NCI-H2171 (cell line): ENCODE data around the gene ZBTB12.
A peak's percentile ranks its signal among the peaks of the same experiment; 100 is the strongest.
"Not testable (repeated sequence)": the region's sequence is repeated elsewhere in the genome, so short reads cannot be mapped to it uniquely, and the experiment has no call there.

Experiments
- DNase-seq: peaks from one replicate; lab custom pipeline; 2025; lab: John Stamatoyannopoulos, UW

ZBTB12 gene

GRCh38 chr6:31874836-31875572 lies 26.9 kb downstream of the ZBTB12 start:
- DNase-seq = no peak

DNA sequence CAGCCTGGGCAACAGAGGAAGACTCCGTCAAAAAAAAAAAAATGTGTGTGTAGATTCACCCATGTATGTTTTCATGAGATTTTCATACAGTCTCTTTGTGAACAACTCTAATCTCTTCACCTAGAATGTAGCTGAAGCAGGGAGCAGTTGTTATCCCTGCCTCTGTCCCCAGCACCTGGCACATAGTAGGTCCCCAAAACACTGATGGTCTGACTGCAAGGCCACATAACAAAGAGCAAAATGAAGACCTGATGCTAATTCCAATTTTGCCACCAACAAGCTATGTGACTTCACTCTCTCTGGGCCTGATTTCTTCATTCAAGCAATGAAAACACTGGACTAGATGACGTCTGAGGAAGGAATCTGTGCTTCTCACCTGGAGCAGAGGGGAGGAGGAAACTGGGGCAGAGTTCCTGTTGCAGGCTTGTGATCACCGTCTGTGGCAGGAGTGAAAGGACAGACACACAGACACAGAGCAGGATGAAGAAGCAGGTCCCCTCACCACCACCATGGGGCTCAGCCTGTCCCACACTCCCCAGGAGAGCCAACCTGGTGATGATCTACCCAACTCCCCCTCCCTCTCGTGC lies 27.7 kb downstream of the ZBTB12 start:
- no peak for DNase-seq

GRCh38 chr6:31871046-31871659 lies 30.7 kb downstream of the ZBTB12 start:
- no peak for DNase-seq

GRCh38 chr6:31870385-31870921 lies 31.4 kb downstream of the ZBTB12 start:
- DNase-seq = no peak

DNA sequence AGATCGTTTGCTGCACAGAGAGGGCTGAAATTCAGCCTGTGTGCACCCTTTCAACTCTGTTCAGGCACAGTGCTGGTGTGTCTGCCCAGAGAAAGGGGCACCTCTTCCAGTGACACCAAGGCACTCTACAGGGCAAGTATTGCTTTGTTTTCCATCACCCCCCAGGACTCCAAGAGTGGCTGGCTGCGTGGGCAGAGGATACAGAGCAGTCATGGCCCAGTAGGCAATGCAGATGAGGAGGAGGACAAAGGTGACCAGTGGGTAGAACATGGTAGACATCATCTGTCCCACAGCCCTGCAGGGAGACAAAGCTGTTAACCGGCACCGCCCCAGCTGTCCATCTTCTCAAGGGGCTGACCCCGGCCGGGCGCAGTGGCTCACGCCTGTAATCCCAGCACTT lies 32.5 kb downstream of the ZBTB12 start:
- no peak for DNase-seq

DNA sequence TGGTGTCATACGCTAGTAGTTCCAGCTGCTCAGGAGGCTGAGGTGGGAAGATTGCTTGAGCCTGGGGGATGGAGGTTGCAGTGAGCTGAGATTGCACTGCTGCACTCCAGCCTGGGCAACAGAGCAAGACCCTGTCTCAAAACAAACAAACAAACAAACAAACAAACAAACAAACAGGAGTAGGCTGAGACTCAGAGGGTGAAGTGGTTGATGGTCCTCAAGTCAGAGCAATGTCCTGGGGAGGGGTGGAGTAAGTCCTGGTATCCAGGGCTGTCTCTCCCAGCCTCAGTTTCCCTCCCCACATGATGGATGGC lies 33.3 kb downstream of the ZBTB12 start:
- DNase-seq = not testable (repeated sequence)

DNA sequence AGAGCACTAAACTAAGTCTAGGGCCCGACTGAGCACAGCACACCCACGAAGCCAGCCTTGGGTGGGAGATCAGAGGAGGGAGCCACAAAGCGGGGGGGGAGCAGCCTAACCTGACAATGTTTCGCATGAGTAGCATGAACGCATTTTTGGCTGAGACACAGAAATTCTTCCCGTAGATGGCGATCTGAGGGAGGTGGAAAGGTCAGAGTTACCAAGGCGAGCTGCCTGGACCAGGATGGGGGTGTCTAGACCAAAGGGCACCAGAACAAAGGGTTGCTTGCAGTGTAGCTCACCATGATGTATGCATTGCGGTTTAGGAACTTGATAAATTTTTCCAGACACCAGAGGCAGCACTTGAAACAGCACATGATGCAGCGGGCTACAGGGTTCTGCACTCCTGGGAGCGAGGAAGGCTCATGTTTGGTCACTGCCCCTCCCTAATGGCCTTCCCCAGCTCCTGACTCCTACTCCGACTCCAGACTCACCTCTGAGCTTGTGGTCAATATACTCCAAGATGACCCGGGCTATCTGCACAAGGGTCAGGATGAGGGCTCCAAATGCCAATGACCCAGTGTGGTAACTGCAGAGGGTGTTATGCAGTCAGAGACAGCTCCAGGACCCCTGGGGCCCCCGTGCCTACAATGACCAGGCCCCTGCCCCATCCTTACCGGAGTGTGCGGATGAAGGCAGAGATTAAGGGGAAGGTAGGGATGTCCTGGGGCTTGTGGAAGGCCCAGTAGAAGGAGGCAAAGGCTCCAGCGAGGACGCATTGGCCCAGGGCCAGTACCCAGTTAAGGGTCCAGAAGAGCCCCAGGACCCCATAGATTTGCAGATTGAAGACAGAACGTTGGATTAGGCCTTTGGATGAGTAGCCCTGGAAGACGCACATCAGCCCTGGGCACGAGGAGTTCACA lies 36.4 kb downstream of the ZBTB12 start:
- DNase-seq = no peak

DNA sequence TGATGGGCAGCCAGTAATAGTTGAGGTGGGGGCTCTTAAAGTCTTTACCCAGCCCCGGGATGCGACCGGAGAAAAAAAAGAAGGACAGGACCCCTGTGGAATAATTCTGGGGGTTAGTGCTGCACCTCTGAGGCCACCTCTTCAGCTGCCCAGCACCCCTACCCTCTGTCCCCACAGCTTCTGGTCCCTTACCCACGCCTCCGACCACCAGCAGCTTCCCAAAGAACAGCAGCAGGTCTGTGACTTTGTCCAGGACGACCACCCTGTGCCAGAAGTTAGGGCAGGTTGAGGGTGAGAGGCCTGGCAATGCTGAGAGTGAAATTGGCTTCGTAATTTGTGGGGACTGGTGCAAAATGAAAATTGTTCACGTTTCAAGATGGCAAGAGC lies 37.1 kb downstream of the ZBTB12 start:
- no peak for DNase-seq

DNA sequence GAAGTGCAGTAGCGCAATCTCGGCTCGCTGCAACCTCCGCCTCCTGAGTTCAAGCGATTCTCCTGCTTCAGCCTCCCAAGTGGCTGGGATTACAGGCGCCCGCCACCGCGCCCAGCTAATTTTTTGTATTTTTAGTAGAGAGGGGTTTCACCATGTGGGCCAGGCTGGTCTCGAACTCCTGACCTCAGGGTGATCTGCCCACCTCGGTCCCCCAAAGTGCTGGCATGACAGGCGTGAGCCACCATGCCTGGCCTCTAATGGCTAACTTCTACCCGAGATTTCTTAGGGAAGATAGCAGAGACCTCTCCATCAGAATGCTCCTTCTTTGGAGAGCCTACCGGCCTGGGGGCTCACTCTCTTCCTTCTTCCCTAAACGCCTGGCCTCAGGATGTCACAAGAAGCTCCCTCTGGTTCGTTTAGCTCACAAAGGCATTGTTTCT lies 37.7 kb downstream of the ZBTB12 start:
- DNase-seq = not testable (repeated sequence)

- peak; percentile 100 for DNase-seq
Measured at GRCh38 chr6:31862344-31863235, 39.3 kb downstream of the ZBTB12 start, which contains the start of gene NEU1. Gene NEU1, minus strand, starts transcription at chr6:31862821. Its CDS starts 45 bp downstream, at chr6:31862776.

GRCh38 chr6:31861919-31862343 lies 40.0 kb downstream of the ZBTB12 start:
- no peak for DNase-seq

DNA sequence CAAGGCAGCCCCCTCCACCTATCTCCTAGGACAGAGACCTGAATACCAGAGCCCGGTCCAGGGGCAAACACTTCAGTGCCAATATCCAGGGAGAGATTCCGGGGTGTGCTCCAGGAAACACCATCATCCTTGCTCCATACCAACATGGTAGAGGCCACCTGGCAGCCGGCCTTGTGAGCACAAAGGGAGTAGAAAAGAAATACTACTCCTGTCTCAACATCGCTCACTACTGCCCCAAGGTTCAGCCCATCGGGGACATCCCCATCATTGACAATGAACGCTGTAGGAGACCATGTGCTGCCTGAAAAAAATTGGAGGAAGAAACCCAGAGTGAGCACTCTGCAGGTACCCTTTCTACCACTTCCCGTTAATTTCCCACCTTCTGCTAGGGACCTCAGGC lies 40.7 kb downstream of the ZBTB12 start:
- DNase-seq = no peak

GRCh38 chr6:31860349-31860748 lies 41.5 kb downstream of the ZBTB12 start:
- DNase-seq = no peak

DNA sequence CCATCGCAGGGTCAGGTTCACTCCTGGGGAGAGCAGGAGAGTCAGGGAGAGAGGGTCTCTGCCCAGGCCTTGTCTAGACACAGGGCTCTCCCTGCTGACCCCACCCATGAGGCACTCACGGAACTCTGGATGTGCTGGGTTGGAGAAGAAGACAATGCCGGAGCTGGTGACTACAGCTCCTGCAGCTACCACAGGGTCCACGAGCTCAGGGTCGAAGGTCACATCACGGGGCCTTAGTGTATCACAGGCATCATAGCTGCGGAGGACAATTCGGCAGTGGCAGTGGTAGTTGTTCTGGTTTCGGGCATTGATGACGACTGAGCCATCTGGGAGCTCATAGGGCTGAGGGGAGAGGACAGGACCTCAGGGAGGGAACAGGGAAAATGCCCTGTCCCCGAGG lies 42.0 kb downstream of the ZBTB12 start:
- DNase-seq = no peak

DNA sequence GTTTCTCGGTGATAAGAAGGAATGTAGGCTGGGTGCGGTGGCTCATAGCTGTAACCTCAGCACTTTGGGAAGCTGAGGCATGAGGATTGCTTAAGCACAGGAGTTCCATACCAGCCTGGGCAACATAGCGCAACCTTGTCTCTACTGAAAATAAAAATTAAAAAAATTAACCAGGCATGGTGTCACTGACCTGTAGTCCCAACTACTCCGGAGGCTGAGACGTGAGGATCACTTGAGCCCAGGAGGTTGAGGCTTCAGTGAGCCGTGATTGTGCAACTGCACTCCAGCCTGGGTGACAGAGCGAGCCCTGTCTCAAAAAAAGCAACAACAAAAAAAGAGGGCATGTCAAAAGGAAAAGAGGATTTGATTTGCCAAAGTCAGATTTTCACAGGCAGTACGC lies 43.2 kb downstream of the ZBTB12 start:
- DNase-seq = no peak

GRCh38 chr6:31857774-31858173 lies 44.1 kb downstream of the ZBTB12 start:
- DNase-seq = not testable (repeated sequence)

DNA sequence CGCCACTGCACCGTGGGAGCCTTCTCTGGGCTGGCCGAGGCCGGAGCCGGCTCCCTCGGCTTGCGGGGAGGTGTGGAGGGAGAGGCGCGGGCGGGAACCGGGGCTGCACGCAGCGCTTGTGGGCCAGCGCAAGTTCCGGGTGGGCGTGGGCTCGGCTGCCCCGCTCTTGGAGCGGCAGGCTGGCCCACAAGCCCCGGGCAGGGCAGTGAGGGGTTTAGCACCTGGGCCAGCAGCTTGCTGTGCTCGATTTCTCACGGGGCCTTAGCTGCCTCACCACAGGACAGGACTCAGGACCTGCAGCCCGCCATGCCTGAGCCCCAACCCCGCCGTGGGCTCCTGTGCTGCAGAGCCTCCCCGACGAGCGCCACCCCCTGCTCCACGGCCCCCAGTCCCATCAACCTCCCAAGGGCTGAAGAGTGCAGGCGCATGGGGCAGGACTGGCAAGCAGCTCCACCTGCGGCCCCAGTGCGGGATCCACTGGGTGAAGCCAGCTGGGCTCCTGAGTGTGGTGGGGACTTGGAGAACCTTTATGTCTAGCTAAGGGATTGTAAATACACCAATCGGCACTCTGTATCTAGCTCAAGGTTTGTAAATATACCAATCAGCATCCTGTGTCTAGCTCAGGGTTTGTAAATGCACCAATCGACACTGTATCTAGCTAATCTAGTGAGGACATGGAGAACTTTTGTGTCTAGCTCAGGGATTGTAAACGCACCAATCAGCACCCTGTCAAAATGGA lies 49.7 kb downstream of the ZBTB12 start:
- DNase-seq = not testable (repeated sequence)

GRCh38 chr6:31851485-31851832 lies 50.4 kb downstream of the ZBTB12 start:
- no peak for DNase-seq

GRCh38 chr6:31850765-31851484 lies 51.0 kb downstream of the ZBTB12 start:
- DNase-seq = no peak
